Kidney tubule cell (primary cell): Measurements from ENCODE around the gene PAX7.

Experiments used
- DNase-seq: peaks from one replicate; pipeline ENCODE4 v3.0.0-alpha.2; 2018; ENCODE audit warnings: low spot score

Gene PAX7

GRCh38 chr1:18703041-18703621, 72.5 kb downstream of the PAX7 start:
- peak; percentile 13 for DNase-seq

- DNase-seq = no peak
Measured at GRCh38 chr1:18705811-18706210, 75.2 kb downstream of the PAX7 start.

- DNase-seq = no peak
Measured at GRCh38 chr1:18707696-18708257, 77.1 kb downstream of the PAX7 start.

GRCh38 chr1:18710002-18710401, 79.4 kb downstream of the PAX7 start:
- DNase-seq = no peak

- no peak for DNase-seq
Measured at GRCh38 chr1:18711003-18711402, 80.4 kb downstream of the PAX7 start.

- no peak for DNase-seq
Measured at GRCh38 chr1:18711536-18712251, 81.0 kb downstream of the PAX7 start.

GRCh38 chr1:18712252-18712600, 81.6 kb downstream of the PAX7 start:
- no peak for DNase-seq

- no peak for DNase-seq
Measured at GRCh38 chr1:18714404-18715175, 83.9 kb downstream of the PAX7 start.

DNA sequence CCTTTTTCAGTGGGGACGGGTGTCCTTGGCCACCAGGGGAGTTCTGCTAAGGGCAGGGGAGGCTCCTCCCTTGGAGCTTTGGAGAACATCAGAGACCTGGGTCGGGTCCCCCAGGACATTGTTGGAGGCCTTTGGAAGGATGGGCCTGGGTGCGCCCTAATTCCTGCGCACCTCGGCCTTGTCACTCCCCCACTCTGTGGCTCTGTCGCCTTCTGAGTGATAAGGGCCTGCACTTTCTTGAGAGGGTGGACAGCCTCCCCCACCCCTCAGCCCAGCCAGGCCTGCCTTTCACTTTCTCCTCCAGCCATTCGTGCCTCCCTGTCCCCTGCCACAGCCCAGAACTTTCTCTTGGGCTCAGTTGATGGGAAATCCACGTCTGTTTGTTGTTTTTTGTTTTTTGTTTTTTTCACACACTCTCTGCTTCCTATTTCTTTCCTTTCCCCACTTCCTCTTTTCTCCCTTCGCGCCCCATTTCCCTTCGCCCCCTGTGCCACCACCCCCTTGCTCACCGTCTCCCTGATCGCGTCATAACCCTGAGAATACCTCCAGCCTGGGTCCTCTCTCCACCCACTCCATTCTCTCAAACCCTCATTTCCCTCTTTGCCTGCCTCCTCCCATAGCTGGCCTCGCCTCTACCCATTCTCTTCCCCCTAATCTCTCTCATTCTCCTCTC, 85.6 kb downstream of the PAX7 start:
- DNase-seq = no peak

- DNase-seq = no peak
Measured at GRCh38 chr1:18716785-18717678, 86.4 kb downstream of the PAX7 start.

DNA sequence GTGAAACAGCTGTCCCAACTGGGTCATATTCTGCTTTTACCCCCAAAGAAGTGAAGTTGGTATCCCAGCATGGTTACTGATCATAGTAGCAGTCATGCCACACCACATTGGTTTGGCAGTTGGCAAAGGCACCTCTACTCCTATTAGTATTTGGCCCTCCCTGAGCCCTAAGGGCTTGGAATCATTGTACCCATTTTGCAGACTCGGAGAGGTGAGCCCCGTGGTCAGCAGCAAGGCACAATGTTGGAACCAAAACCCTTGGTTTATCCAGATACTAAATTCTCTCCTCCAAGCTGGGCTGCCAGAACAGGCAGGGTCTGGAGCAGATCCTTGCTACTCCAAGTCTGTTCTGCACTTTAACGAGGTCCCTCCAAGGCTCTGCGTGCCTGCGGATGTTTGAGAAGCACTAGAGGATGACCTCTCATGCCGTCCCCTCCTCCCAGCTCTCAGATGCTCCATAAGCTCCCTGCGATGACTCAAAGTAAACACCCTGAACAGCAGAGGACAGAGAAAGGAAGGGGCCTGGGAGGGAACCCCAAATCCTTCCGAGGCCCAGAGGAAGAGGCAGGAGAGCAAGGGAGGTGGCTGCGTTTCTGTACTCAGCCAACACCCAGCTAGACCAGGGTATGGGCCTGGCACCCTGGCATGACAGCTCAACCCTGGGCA, 89.3 kb downstream of the PAX7 start:
- peak; percentile 42 for DNase-seq

DNA sequence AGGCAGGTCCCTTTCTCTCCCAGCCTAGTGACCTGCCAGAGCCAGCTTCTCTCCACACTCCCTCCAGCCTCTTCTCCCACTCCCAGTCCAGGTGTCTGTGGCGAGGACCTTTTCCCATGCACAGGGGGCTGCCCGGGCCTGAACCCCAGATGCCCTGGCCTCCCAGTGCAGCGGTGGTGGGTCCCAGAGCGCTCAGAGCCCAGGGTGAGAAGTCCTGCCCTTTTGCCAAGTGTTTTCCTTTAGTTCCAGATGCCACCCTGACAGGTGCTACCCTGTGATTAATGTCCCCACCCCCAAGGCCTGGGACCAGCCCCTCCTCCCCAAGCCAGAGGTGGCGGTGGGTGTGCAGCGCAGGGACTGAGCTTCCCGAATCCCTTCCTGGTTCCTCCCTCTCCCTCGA, 90.4 kb downstream of the PAX7 start:
- no peak for DNase-seq

- no peak for DNase-seq
Measured at GRCh38 chr1:18721776-18722175, 91.1 kb downstream of the PAX7 start.

DNA sequence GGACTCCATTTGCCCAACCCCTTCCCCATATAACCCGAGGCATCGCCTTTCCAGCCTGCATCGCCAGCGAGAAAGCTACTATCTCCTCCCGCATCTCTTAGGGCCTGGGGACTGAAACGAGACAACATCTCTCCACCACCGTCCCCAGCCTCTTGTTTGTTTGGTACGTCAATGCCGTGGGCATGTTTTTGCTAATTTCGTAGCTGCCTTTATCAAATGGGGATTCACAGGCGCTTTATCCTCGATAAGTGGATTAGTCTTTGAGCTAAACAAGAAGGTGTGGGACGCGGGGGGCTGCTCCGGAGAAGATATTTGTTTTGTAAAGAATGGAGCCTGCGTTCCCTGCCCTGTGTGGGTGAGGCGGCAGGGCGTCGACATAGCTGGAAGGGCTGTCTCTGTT, 91.6 kb downstream of the PAX7 start:
- no peak for DNase-seq

GRCh38 chr1:18723206-18723605, 92.6 kb downstream of the PAX7 start:
- no peak for DNase-seq

GRCh38 chr1:18723701-18724411, 93.2 kb downstream of the PAX7 start:
- no peak for DNase-seq

- no peak for DNase-seq
Measured at GRCh38 chr1:18724801-18725200, 94.2 kb downstream of the PAX7 start.

- no peak for DNase-seq
Measured at GRCh38 chr1:18725231-18725895, 94.7 kb downstream of the PAX7 start.

- DNase-seq = no peak
Measured at GRCh38 chr1:18726368-18726767, 95.7 kb downstream of the PAX7 start.

- no peak for DNase-seq
Measured at GRCh38 chr1:18727956-18728355, 97.3 kb downstream of the PAX7 start.
